ENCODE measurements around the gene PRKCI.
"Not testable (repeated sequence)": the region's sequence is repeated elsewhere in the genome, so short reads cannot be mapped to it uniquely, and the experiment has no call there.

PRKCI gene

DNA sequence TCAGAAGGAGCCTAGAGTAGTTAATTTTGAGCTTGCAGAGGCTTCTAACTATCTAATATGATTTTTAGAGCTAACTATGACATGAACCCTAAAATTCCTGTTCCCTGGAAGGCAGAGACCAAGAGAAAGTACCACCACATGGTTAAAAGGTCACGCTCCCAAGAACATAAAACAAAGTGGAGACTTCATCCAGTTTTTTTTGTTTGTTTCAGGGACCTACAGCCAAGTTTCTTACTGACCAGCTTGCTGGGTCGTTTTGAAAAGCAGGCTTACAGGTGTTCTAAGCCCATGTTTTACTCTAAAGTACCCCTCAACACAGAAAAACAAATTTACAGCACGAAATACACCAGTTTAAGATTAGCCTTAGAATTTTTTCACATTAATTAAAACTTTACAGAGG lies 95.7 kb downstream of the PRKCI start:
- Histone ChIP-seq H3K36me3 (ENCODE audit: control insufficient read depth in 2 of 2, insufficient read depth in 2 of 2, low read length in 2 of 2) (no peaks in the 10 kb centered on the region), H3K4me1 (ENCODE audit: control insufficient read depth in 2 of 2, insufficient read depth in 2 of 2, low read length in 2 of 2) (no peaks in the 10 kb centered on the region), H3K4me3 (ENCODE audit: low read length in 2 of 2) (no peak overlapping the region), H3K9ac (ENCODE audit: low read depth in 1 of 2, low read length in 2 of 2) (no peak overlapping the region), H3K27me3 (ENCODE audit: control insufficient read depth in 2 of 2, insufficient read depth in 2 of 2, low read length in 2 of 2) (no peaks in the 10 kb centered on the region), H3K9me3 (ENCODE audit: control insufficient read depth in 2 of 2, low read length in 2 of 2) (no peaks in the 10 kb centered on the region), H3K27ac (ENCODE audit: low read depth in 2 of 2, low read length in 2 of 2) (no peak overlapping the region)

DNA sequence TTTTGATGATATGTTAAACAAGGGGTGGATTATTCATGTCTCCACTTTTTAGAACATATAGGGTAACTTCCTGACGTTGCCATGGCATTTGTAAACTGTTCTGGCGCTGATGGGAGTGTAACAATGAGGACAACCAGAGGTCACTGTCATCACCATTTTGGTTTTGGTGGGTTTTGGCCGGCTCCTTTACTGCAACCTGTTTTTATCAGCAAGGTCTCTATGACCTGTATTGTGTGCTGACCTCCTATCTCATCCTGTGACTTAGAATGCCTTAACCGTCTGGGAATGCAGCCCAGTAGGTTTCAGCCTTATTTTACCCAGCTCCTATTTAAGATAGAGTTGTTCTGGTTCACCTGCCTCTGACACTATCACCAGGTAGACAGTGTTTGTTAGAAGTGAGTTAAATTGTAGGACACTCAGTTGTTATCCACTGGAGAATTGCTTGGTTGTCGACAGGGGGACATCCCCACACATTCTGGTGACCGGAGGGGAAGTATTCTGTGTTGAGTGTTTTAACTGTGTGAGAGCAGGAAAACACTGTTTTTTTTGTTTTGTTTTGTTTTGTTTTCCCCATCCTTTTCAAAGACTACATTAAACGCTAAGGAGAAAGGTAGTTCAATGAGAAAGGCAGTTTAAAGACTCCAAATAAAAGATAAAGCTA lies 98.4 kb downstream of the PRKCI start:
- no peaks in the 10 kb centered on the region for H3K27me3 ChIP-seq (ENCODE audit: control insufficient read depth in 2 of 2, insufficient read depth in 2 of 2, low read length in 2 of 2)
- no peak overlapping the region for H3K9ac ChIP-seq (ENCODE audit: low read depth in 1 of 2, low read length in 2 of 2)
- H3K9me3 ChIP-seq (ENCODE audit: control insufficient read depth in 2 of 2, low read length in 2 of 2) = no peaks in the 10 kb centered on the region
- H3K36me3 ChIP-seq (ENCODE audit: control insufficient read depth in 2 of 2, insufficient read depth in 2 of 2, low read length in 2 of 2) = no peaks in the 10 kb centered on the region
- no peak overlapping the region for H3K4me3 ChIP-seq (ENCODE audit: low read length in 2 of 2)
- no peak overlapping the region for H3K27ac ChIP-seq (ENCODE audit: low read depth in 2 of 2, low read length in 2 of 2)
- H3K4me1 ChIP-seq (ENCODE audit: control insufficient read depth in 2 of 2, insufficient read depth in 2 of 2, low read length in 2 of 2) = no peaks in the 10 kb centered on the region

DNA sequence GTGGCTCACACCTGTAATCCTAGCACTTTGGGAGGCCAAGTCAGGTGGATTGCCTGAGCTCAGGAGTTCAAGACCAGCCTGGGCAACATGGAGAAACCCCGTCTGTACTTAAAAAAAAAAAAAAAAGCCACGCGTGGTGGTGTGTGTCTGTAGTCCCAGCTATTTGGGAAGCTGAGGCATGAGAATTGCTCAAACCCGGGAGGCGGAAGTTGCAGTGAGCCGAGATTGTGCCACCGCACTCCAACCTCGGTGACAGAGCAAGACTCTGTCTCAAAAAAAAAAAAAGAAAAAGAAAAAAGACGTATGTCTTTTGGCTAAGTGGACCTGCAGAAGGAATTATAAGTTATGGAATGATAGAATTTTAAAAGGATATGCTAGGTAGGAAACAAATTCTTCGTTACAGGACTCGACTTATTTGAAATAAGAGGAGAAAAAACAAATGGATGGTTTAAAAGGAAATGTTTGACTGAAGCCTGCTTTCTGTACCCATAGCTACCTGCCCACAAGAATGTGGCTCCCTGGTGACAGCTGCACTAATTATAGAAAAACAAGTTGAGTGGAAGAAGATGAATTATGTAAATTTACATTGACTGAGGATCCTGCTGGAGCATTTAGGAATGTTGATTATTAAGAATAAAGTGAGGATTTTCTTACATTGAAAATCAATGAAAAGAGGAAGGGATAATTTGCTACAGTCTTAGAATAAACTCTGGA lies 99.3 kb downstream of the PRKCI start:
- H3K27me3 ChIP-seq (ENCODE audit: control insufficient read depth in 2 of 2, insufficient read depth in 2 of 2, low read length in 2 of 2) = no peaks in the 10 kb centered on the region
- no peaks in the 10 kb centered on the region for H3K36me3 ChIP-seq (ENCODE audit: control insufficient read depth in 2 of 2, insufficient read depth in 2 of 2, low read length in 2 of 2)
- no peaks in the 10 kb centered on the region for H3K9me3 ChIP-seq (ENCODE audit: control insufficient read depth in 2 of 2, low read length in 2 of 2)
- H3K4me1 ChIP-seq (ENCODE audit: control insufficient read depth in 2 of 2, insufficient read depth in 2 of 2, low read length in 2 of 2) = no peaks in the 10 kb centered on the region
- no peak overlapping the region for H3K9ac ChIP-seq (ENCODE audit: low read depth in 1 of 2, low read length in 2 of 2)
- H3K4me3 ChIP-seq (ENCODE audit: low read length in 2 of 2) = no peak overlapping the region
- no peak overlapping the region for H3K27ac ChIP-seq (ENCODE audit: low read depth in 2 of 2, low read length in 2 of 2)

DNA sequence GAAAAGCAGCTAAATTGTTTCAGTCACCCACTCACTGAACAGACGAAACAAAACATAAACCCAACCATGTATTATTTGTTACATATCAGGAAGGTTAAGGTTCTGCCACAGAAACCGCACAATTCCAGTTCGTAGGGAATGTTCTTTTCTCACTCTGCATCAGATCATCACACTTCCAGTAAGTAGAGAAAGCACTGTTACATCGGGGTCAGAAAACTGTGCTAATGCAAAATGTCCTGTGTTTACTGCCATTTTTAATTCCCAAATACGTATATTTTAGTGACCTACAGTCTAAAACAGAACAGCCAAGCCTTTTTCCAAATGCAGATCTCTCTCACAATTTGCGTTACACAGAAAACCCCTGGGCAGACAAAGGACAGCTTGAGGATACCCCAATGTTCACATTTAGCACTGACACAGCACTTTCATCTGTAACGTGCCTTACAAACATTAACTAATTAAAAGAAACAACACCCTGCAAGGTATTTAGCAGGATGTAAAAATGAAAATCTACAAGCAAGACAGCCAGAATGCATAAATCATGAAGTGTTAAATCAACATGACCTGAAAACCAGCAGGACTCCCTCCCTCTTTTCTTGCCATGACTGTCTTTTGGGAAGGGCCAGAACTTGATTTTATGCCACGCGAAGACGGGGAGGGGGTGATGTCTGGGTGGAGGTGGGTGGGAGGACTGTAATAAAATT lies 100.5 kb downstream of the PRKCI start:
- H3K4me3 ChIP-seq (ENCODE audit: low read length in 2 of 2) = no peak overlapping the region
- H3K9me3 ChIP-seq (ENCODE audit: control insufficient read depth in 2 of 2, low read length in 2 of 2) = no peaks in the 10 kb centered on the region
- no peak overlapping the region for H3K27ac ChIP-seq (ENCODE audit: low read depth in 2 of 2, low read length in 2 of 2)
- H3K9ac ChIP-seq (ENCODE audit: low read depth in 1 of 2, low read length in 2 of 2) = no peak overlapping the region
- H3K4me1 ChIP-seq (ENCODE audit: control insufficient read depth in 2 of 2, insufficient read depth in 2 of 2, low read length in 2 of 2) = no peaks in the 10 kb centered on the region
- no peaks in the 10 kb centered on the region for H3K36me3 ChIP-seq (ENCODE audit: control insufficient read depth in 2 of 2, insufficient read depth in 2 of 2, low read length in 2 of 2)
- H3K27me3 ChIP-seq (ENCODE audit: control insufficient read depth in 2 of 2, insufficient read depth in 2 of 2, low read length in 2 of 2) = no peaks in the 10 kb centered on the region

DNA sequence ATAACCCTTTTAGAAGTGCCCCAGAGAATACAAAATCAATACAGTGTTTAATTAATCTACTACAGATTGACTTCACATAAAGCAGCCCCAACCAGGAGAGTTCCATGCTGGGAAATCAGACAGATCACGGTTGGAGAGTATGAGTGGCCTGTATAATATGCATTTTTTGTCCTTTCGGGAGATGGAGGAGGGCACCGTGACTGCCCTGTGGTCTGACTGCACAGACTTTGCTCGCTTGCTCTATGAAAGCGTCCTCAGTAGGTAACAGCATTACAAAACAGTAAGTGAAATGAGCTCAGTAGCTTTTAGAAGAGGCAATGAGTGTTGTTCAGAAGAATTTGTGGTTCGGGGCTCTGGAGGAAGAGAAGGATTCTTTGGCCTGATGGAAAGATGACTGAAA lies 101.1 kb downstream of the PRKCI start:
- Histone ChIP-seq H3K9me3 (ENCODE audit: control insufficient read depth in 2 of 2, low read length in 2 of 2) (no peaks in the 10 kb centered on the region), H3K9ac (ENCODE audit: low read depth in 1 of 2, low read length in 2 of 2) (no peak overlapping the region), H3K27me3 (ENCODE audit: control insufficient read depth in 2 of 2, insufficient read depth in 2 of 2, low read length in 2 of 2) (no peaks in the 10 kb centered on the region), H3K4me3 (ENCODE audit: low read length in 2 of 2) (no peak overlapping the region), H3K4me1 (ENCODE audit: control insufficient read depth in 2 of 2, insufficient read depth in 2 of 2, low read length in 2 of 2) (no peaks in the 10 kb centered on the region), H3K27ac (ENCODE audit: low read depth in 2 of 2, low read length in 2 of 2) (no peak overlapping the region), H3K36me3 (ENCODE audit: control insufficient read depth in 2 of 2, insufficient read depth in 2 of 2, low read length in 2 of 2) (no peaks in the 10 kb centered on the region)

DNA sequence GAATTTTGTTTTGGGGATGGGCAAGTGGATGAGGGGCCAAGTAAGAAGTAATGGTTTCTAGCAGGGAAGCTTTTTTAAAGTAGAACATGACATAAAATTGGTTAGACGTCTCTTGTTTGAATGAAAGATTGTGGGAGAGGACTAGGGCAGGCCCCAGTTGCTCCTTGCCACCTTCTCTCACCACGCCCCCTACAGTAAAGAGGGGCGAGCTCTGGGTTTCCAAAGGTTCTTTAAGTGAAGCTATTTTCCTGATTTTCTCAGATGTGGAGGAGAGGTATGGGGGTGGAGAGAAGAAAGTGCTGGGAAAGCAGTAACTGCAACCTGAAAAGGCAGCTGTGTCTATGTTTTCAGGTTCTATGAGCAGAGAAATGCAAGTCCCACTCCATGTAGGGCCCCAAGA lies 102.7 kb downstream of the PRKCI start:
- no peak overlapping the region for H3K4me3 ChIP-seq (ENCODE audit: low read length in 2 of 2)
- H3K9ac ChIP-seq (ENCODE audit: low read depth in 1 of 2, low read length in 2 of 2) = no peak overlapping the region
- no peaks in the 10 kb centered on the region for H3K36me3 ChIP-seq (ENCODE audit: control insufficient read depth in 2 of 2, insufficient read depth in 2 of 2, low read length in 2 of 2)
- H3K4me1 ChIP-seq (ENCODE audit: control insufficient read depth in 2 of 2, insufficient read depth in 2 of 2, low read length in 2 of 2) = no peaks in the 10 kb centered on the region
- H3K27ac ChIP-seq (ENCODE audit: low read depth in 2 of 2, low read length in 2 of 2) = no peak overlapping the region
- H3K9me3 ChIP-seq (ENCODE audit: control insufficient read depth in 2 of 2, low read length in 2 of 2) = no peaks in the 10 kb centered on the region
- no peaks in the 10 kb centered on the region for H3K27me3 ChIP-seq (ENCODE audit: control insufficient read depth in 2 of 2, insufficient read depth in 2 of 2, low read length in 2 of 2)

DNA sequence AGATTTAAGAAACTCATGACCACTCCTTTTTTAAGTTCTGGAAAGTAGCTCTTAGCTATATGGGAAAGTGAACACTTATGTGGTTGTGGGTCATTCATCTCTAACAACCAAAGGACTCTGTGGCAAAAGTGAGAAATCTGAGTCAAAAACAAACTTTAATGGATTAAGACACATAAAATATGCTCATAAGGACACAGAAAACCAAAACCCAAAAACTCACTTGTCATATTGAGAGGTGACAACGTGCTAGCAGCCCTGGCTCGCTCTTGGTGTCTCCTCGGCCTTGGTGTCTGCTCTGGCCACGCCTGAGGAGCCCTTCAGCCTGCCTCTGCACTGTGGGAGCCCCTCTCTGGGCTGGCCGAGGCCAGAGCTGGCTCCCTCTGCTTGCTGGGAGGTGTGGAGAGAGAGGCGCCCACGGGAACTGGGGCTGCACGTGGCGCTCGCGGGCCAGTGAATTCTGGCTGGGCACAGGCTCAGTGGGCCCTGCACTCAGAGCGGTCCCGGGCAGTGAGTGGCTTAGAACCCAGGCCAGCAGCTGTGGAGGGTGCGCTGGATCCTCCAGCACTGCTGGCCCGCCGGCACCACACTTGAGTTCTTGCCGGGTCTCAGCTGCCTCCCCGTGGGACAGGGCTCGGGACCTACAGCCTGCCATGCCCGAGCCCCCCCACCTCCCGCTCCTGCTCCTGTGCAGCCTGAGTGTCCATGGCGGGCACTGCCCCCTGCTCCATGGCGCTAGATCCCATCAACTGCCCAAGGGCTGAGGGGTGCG lies 105.0 kb downstream of the PRKCI start:
- H3K27ac ChIP-seq (ENCODE audit: low read depth in 2 of 2, low read length in 2 of 2) = no peak overlapping the region
- H3K27me3 ChIP-seq (ENCODE audit: control insufficient read depth in 2 of 2, insufficient read depth in 2 of 2, low read length in 2 of 2) = no peaks in the 10 kb centered on the region
- no peak overlapping the region for H3K4me3 ChIP-seq (ENCODE audit: low read length in 2 of 2)
- no peaks in the 10 kb centered on the region for H3K36me3 ChIP-seq (ENCODE audit: control insufficient read depth in 2 of 2, insufficient read depth in 2 of 2, low read length in 2 of 2)
- H3K4me1 ChIP-seq (ENCODE audit: control insufficient read depth in 2 of 2, insufficient read depth in 2 of 2, low read length in 2 of 2) = peaks cover 5 to 6% of the 10 kb centered on the region in 2 donors
- no peaks in the 10 kb centered on the region for H3K9me3 ChIP-seq (ENCODE audit: control insufficient read depth in 2 of 2, low read length in 2 of 2)
- H3K9ac ChIP-seq (ENCODE audit: low read depth in 1 of 2, low read length in 2 of 2) = no peak overlapping the region

DNA sequence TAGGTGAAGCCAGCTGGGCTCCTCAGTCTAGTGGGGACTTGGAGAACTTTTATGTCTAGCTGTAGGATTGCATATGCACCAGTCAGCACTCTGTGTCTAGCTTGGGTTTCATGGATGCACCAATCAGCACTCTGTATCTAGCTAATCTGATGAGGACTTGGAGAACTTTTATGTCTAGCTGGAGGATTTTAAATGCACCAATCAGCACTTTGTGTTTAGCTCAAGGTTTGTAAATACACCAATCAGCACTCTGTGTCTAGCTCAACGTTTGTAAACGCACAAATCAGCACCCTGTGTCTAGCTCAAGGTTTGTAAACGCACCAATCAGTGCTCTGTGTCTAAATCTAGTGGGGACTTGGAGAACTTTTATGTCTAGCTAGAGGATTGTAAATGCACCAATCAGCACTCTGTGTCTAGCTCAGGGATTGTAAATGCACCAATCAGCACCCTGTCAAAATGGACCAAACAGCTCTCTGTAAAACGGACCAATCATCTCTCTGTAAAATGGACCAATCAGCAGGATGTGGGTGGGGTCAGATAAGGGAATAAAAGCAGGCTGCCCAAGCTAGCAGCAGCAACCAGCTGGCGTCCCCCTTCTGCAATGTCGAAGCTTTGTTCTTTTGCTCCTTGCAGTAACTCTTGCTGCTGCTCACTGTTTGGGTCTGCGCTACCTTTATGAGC lies 105.8 kb downstream of the PRKCI start:
- H3K4me1 ChIP-seq (ENCODE audit: control insufficient read depth in 2 of 2, insufficient read depth in 2 of 2, low read length in 2 of 2); H3K27ac ChIP-seq (ENCODE audit: low read depth in 2 of 2, low read length in 2 of 2); H3K36me3 ChIP-seq (ENCODE audit: control insufficient read depth in 2 of 2, insufficient read depth in 2 of 2, low read length in 2 of 2); H3K9ac ChIP-seq (ENCODE audit: low read depth in 1 of 2, low read length in 2 of 2); H3K4me3 ChIP-seq (ENCODE audit: low read length in 2 of 2); H3K27me3 ChIP-seq (ENCODE audit: control insufficient read depth in 2 of 2, insufficient read depth in 2 of 2, low read length in 2 of 2); H3K9me3 ChIP-seq (ENCODE audit: control insufficient read depth in 2 of 2, low read length in 2 of 2): not testable (repeated sequence)

DNA sequence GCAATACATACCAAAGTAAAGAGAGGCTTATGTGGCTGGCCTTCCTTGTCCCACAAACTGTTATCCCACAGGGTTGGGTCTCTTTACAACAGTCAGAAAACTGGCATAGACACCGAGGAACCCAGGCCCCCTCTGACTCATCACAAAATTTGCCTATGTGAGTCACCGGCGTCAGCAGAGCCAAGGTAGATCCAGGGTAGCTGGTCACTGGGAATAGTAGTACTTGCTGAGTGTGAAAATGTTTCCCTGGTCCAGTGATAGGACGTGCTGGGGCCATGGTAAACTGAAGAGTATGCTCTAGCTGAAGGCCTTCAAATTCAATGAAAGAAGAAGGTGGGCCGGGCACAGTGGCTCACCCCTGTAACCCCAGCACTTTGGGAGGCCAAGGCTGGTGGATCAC lies 108.1 kb downstream of the PRKCI start:
- Histone ChIP-seq H3K4me1 (ENCODE audit: control insufficient read depth in 2 of 2, insufficient read depth in 2 of 2, low read length in 2 of 2) (peaks cover 5 to 6% of the 10 kb centered on the region in 2 donors), H3K27ac (ENCODE audit: low read depth in 2 of 2, low read length in 2 of 2) (peak overlapping the region; percentile 59 to 70), H3K27me3 (ENCODE audit: control insufficient read depth in 2 of 2, insufficient read depth in 2 of 2, low read length in 2 of 2) (no peaks in the 10 kb centered on the region), H3K9ac (ENCODE audit: low read depth in 1 of 2, low read length in 2 of 2) (no peak overlapping the region), H3K36me3 (ENCODE audit: control insufficient read depth in 2 of 2, insufficient read depth in 2 of 2, low read length in 2 of 2) (no peaks in the 10 kb centered on the region), H3K4me3 (ENCODE audit: low read length in 2 of 2) (no peak overlapping the region), H3K9me3 (ENCODE audit: control insufficient read depth in 2 of 2, low read length in 2 of 2) (no peaks in the 10 kb centered on the region)

Data from mucosa of rectum (tissue), 2 donors.